ENCODE measurements around the gene PEX11G.
"Not testable (repeated sequence)": the region's sequence is repeated elsewhere in the genome, so short reads cannot be mapped to it uniquely, and the experiment has no call there.

Gene PEX11G

DNA sequence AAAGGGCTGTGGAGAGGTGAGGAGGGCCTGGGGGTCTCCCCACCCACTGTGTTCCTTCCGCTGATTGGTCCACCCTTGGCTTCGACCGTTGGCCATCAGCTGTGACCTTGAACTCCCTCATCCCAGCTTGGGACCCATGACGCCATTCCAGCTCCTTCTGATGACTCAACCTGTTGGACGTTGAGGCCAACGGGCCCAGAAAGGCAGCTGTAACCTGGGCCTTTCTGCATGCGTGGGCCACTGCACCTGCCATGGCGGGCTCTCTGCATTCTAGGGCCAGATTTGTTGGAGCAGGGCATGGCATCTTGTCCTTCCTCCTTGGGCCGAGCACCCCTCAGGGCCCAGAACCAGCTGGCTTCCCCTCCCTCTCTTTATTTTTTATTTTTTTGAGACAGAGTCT is 30.2 kb downstream of the PEX11G start:
- no peaks in the 10 kb centered on the region for H3K4me1 Mint-ChIP-seq (ENCODE audit: low read depth)
- peaks cover 100% of the 10 kb centered on the region for H3K36me3 Mint-ChIP-seq (ENCODE audit: low read depth)
- no peak overlapping the region for H3K4me3 Mint-ChIP-seq
- no peaks in the 10 kb centered on the region for H3K27me3 Mint-ChIP-seq
- intact Hi-C loops (cut with micrococcal nuclease) = no loop called here
- H3K9me3 Mint-ChIP-seq = no peaks in the 10 kb centered on the region
- H3K27ac Mint-ChIP-seq = no peak overlapping the region

DNA sequence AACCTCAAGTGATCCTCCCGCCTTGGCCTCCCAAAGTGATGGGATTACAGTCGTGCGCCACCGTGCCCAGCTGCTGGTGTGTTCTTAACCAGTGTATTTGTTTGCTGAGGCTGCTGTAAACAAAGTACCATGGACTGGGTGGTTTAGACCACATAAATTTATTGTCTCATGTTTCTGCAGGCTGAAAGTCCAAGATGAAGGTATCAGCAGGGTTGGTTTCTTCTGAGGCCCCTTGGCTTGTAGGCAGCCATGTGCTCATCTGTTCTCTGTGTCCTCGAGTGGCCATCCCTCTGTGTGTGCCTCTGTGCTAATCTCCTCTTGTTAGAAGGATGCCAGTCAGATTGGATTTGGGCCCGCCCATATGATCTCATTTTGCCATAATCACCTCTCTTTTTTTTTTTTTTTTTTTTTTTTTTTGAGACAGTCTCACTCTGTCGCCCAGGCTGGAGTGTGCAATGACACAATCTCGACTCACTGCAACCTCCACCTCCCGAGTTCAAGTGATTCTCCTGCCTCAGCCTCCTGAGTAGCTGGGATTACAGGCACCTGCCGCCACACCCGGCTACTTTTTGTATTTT is 31.8 kb downstream of the PEX11G start:
- Mint-ChIP-seq H3K27ac (no peak overlapping the region), H3K27me3 (no peaks in the 10 kb centered on the region), H3K4me3 (no peak overlapping the region), H3K4me1 (ENCODE audit: low read depth) (no peaks in the 10 kb centered on the region), H3K9me3 (no peaks in the 10 kb centered on the region), H3K36me3 (ENCODE audit: low read depth) (peaks cover 100% of the 10 kb centered on the region)
- intact Hi-C loops (cut with micrococcal nuclease) = no loop called here

DNA sequence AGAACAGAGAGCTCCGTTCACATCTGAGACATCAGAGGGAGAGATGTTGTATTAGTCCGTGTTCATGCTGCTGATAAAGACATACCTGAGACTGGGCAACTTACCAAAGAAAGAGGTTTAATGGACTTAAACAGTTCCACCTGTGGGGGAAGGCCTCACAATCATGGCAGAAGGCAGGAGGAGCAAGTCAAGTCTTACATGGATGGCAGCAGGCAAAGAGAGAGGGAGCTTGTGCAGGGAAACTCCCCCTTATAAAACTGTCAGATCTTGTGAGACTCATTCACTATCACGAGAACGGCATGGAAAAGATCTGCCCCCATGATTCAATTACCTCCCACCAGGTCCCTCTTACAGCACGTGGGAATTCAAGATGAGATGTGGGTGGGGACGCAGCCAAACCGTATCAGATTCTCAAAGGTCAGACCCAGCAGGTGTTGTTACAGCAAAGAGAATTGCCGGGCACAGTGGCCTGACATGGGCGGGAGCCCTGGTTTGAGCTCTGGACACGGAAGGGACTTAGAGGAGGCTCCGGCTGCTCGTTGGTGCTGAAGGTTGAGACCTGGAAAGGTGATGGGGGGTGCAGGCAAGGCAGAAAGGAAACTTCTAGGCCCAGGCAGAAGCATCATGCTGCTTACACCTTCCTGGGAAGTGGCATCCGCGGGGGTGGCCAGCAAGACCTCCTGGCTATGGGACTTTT is 33.1 kb downstream of the PEX11G start:
- Mint-ChIP-seq H3K27ac (no peak overlapping the region), H3K4me1 (ENCODE audit: low read depth) (no peaks in the 10 kb centered on the region), H3K4me3 (no peak overlapping the region), H3K27me3 (no peaks in the 10 kb centered on the region), H3K9me3 (peaks cover 5% of the 10 kb centered on the region), H3K36me3 (ENCODE audit: low read depth) (peaks cover 100% of the 10 kb centered on the region)
- intact Hi-C loops (cut with micrococcal nuclease) = no loop called here

DNA sequence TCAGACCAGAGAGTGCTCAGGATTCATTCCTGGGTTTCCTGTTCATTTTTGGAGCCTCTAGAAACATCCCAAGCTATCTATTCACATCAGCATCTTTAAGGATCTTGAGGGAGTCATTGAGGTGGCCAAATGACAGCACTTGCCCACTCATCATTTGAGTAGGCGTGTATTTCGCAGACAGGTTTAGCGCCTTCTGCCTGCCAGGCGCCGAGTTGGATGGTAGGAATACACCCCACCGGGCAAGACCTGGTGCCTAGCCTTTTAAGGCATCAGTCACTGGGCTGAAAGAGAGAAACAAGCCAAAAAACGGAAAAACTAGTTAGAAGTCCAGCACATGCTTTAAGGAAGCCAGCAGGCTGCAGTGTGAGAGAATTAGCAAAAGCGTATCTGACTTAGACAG is 33.8 kb downstream of the PEX11G start:
- Mint-ChIP-seq H3K36me3 (ENCODE audit: low read depth) (peaks cover 100% of the 10 kb centered on the region), H3K9me3 (peaks cover 13% of the 10 kb centered on the region), H3K4me1 (ENCODE audit: low read depth) (no peaks in the 10 kb centered on the region), H3K4me3 (no peak overlapping the region), H3K27ac (no peak overlapping the region), H3K27me3 (no peaks in the 10 kb centered on the region)
- intact Hi-C loops (cut with micrococcal nuclease) = no loop called here

DNA sequence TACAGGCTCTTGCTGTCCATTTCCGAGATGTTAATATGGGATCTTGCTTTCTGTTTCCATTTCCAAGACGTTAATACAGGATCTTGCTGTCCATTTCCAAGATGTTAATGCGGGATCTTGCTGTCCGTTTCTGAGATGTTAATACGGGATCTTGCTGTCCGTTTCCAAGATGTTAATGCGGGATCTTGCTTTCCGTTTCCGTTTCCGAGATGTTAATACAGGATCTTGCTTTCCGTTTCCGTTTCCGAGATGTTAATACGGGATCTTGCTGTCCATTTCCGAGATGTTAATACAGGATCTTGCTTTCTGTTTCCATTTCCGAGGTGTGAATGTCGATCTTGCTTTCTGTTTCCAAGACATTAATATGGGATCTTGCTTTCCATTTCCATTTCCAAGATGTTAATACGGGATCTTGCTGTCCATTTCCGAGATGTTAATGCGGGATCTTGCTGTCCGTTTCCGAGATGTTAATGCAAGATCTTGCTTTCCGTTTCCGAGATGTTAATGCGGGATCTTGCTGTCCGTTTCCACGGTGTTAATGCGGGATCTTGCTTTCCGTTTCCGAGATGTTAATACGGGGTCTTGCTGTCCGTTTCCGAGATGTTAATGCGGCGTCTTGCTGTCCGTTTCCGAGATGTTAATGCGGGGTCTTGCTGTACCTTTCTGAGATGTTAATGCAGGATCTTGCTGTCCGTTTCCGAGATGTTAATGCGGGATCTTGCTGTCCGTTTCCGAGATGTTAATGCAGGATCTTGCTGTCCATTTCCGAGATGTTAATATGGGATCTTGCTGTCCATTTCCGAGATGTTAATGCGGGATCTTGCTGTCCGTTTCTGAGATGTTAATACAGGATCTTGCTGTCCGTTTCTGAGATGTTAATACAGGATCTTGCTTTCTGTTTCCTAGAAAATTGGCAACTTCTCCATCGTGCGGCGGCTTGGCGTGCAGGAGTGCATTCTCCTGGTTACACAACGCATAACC is 38.3 kb downstream of the PEX11G start:
- Mint-ChIP-seq H3K4me3 (no peak overlapping the region), H3K27ac (no peak overlapping the region), H3K4me1 (ENCODE audit: low read depth) (no peaks in the 10 kb centered on the region), H3K27me3 (no peaks in the 10 kb centered on the region), H3K36me3 (ENCODE audit: low read depth) (peaks cover 100% of the 10 kb centered on the region), H3K9me3 (peaks cover 15% of the 10 kb centered on the region)
- intact Hi-C loops (cut with micrococcal nuclease) = no loop called here

DNA sequence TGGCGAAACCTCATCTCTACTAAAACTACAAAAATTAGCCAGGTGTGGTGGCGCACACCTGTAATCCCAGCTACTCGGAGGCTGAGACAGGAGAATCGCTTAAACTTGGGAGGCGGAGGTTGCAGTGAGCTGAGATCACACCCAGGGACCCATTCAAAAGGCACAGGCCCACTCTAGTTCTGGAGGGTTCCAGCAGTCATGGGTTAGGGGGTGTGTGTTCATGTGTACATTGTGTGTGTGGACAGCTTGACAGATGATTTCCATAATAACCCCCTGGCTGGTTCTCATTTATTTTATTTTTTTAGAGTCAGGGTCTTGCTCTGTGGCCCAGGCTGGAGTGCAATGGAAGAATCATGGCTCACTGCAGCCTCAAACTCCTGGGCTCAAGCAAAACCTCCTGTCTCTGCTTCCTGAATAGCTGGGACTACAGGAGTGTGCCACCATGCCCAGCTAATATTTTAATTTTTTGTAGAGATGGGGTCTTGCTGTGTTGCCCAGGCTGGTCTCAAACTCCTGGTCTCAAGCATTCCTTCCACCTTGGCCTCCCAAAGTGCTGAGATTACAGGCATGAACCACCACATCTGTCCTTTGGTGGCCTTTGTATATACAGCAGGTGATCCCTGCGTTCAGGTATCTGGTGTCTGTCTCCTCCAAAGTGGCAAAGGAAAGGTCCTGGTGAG is 39.3 kb downstream of the PEX11G start:
- intact Hi-C loops (cut with micrococcal nuclease); H3K27ac Mint-ChIP-seq; H3K27me3 Mint-ChIP-seq; H3K4me1 Mint-ChIP-seq (ENCODE audit: low read depth); H3K4me3 Mint-ChIP-seq: not testable (repeated sequence)
- H3K9me3 Mint-ChIP-seq = peaks cover 15% of the 10 kb centered on the region
- H3K36me3 Mint-ChIP-seq (ENCODE audit: low read depth) = peaks cover 100% of the 10 kb centered on the region

DNA sequence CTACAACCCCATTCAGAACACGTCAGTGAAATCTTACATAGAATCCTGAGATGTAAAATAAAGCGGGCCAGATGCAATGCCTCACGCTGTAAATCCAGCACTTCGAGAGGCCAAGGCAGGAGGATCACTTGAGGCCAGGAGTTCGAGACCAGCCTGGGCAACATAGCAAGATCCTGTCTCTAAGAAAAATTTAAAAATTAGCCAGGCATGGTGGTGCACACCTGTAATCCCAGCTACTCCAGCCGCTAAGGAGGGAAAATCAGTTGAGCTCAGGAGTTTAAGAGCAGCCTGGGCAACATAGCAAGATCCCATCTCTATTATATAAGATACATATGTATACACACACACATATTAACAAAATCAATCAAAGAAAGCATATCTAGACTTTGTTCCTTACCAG is 41.2 kb downstream of the PEX11G start:
- intact Hi-C loops (cut with micrococcal nuclease) = no loop called here
- H3K36me3 Mint-ChIP-seq (ENCODE audit: low read depth) = peaks cover 100% of the 10 kb centered on the region
- no peaks in the 10 kb centered on the region for H3K4me1 Mint-ChIP-seq (ENCODE audit: low read depth)
- H3K27me3 Mint-ChIP-seq = no peaks in the 10 kb centered on the region
- peaks cover 15% of the 10 kb centered on the region for H3K9me3 Mint-ChIP-seq
- H3K4me3 Mint-ChIP-seq = no peak overlapping the region
- H3K27ac Mint-ChIP-seq = no peak overlapping the region

DNA sequence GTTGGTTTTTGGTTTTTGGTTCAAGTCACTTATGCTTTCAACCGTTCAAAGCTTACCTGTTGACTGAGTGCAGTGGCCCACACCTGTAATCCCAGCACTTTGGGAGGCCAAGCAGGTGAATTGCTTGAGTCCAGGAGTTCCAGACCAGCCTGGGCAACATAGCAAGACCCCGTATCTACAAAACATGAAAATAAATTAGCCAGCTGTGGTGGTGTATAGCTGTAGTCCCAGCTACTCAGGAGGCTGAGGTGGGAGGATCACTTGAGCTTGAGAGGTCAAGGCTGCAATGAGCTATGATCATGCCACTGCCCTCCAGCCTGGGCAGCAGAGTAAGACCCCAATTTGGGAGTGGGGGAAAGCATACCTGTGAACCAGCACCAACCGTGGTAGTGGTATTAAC is 43.7 kb downstream of the PEX11G start:
- no peak overlapping the region for H3K27ac Mint-ChIP-seq
- no peaks in the 10 kb centered on the region for H3K27me3 Mint-ChIP-seq
- H3K36me3 Mint-ChIP-seq (ENCODE audit: low read depth) = peaks cover 100% of the 10 kb centered on the region
- peaks cover 4% of the 10 kb centered on the region for H3K9me3 Mint-ChIP-seq
- intact Hi-C loops (cut with micrococcal nuclease) = no loop called here
- H3K4me3 Mint-ChIP-seq = no peak overlapping the region
- H3K4me1 Mint-ChIP-seq (ENCODE audit: low read depth) = no peaks in the 10 kb centered on the region

DNA sequence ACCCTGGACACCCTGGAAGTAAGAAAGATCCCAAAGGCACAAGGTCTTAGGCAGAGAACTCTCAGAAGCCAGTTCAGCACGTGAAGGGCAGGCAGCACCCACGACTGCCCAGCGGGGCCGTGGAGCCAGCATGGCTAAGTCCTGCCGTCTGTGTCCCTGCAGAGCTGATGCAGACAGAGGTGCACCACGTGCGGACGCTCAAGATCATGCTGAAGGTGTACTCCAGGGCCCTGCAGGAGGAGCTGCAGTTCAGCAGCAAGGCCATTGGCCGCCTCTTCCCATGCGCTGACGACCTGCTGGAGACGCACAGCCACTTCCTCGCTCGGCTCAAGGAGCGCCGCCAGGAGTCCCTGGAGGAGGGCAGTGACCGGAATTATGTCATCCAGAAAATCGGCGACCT is 44.8 kb downstream of the PEX11G start:
- no peak overlapping the region for H3K27ac Mint-ChIP-seq
- intact Hi-C loops (cut with micrococcal nuclease) = no loop called here
- H3K9me3 Mint-ChIP-seq = no peaks in the 10 kb centered on the region
- no peak overlapping the region for H3K4me3 Mint-ChIP-seq
- no peaks in the 10 kb centered on the region for H3K4me1 Mint-ChIP-seq (ENCODE audit: low read depth)
- no peaks in the 10 kb centered on the region for H3K27me3 Mint-ChIP-seq
- H3K36me3 Mint-ChIP-seq (ENCODE audit: low read depth) = peaks cover 98% of the 10 kb centered on the region

DNA sequence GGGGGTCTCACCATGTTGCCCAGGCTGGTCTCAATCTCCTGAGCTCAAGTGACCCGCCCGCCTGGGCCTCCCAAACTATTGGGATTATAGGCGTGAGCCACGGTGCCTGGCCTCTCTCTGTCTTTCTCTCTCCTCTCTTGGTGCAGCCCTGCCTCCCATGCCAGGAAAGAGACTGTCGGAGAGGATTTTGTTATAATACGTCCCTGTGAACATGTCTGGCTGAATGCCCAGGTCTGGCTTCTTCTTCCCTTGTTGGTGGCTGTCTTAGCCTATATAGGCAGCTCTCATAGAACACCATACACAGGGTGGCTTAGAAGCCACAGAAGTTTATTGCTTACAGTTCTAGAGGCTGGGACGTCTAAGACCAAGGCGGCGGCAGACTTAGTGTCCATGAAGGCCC is 46.4 kb downstream of the PEX11G start:
- Mint-ChIP-seq H3K9me3 (no peaks in the 10 kb centered on the region), H3K27ac (no peak overlapping the region), H3K4me3 (no peak overlapping the region), H3K4me1 (ENCODE audit: low read depth) (no peaks in the 10 kb centered on the region), H3K36me3 (ENCODE audit: low read depth) (peaks cover 90% of the 10 kb centered on the region), H3K27me3 (no peaks in the 10 kb centered on the region)
- intact Hi-C loops (cut with micrococcal nuclease) = no loop called here

DNA sequence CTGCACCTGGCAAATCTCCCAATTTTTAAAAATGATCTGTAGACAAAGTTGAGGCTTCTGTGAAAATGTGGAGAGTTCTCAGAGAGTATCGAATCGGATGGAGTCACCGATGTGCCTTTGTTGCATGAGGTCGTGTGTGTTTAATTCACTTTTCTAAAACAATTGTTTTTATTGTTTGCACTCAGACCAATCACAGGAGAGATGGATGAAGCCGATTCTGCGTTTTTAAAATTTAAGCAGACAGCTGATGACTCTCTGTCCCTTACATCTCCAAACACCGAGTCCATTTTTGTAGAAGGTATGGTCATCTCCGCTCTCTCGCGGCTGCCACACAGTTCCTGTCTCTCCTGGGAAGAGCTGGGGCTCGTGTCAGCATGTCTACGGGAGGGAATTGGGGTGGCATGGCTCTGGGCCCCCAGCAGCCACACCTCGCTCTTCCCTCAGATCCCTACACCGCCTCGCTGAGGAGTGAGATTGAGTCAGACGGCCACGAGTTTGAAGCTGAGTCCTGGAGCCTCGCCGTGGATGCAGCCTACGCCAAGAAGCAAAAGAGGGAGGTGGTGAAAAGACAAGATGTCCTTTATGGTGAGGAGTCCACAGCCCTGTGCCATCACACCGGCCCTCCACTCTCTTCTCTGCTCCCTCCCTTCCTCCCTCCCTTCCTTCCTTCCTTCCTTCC is 47.2 kb downstream of the PEX11G start:
- Mint-ChIP-seq H3K4me3 (no peak overlapping the region), H3K9me3 (no peaks in the 10 kb centered on the region)
- intact Hi-C loops (cut with micrococcal nuclease) = no loop called here

DNA sequence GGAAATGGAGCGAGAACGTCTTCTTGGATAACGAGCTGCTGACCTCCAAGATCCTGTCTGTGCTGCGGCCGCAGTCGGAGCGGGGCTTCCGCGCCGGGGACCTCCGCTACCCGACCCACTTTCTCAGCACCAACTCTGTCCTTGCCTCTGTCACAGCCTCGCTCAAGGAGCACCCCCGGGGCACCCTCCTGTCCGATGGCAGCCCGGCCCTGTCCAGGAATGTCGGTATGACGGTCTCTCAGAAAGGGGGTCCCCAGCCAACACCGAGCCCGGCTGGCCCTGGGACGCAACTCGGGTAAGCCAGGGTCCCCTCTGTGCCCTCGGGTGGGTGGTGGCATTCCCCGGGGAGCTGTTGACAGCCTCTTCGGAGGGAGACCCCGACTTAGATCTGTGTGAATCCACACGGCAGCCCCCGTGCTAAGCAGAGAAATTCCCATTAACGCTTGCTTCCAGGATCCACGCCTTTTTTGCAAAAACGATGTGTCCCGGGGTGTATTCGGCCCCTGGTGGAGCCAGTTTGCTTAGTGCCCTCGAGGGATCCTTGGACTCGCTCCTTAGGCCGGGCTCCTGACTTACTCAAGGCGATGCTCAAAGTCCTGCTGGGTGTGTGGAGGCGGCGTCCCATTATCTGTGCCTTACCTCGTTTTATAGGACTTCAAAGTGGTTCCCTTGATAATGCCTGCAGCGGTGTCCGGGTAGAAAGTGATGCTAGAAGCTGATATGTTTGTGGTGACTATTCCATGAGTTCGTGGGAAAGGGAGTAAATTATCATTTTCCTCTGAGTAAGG is 48.5 kb downstream of the PEX11G start:
- H3K27ac Mint-ChIP-seq = no peak overlapping the region
- no peak overlapping the region for H3K4me3 Mint-ChIP-seq
- no peaks in the 10 kb centered on the region for H3K9me3 Mint-ChIP-seq
- H3K36me3 Mint-ChIP-seq (ENCODE audit: low read depth) = peaks cover 90% of the 10 kb centered on the region
- intact Hi-C loops (cut with micrococcal nuclease) = no loop called here
- H3K27me3 Mint-ChIP-seq = no peaks in the 10 kb centered on the region
- H3K4me1 Mint-ChIP-seq (ENCODE audit: low read depth) = no peaks in the 10 kb centered on the region

More for the DNA sequence above, 47.2 kb downstream of the PEX11G start:
- Mint-ChIP-seq H3K27me3 (no peaks in the 10 kb centered on the region), H3K36me3 (ENCODE audit: low read depth) (peaks cover 90% of the 10 kb centered on the region), H3K27ac (no peak overlapping the region), H3K4me1 (ENCODE audit: low read depth) (no peaks in the 10 kb centered on the region)

DNA sequence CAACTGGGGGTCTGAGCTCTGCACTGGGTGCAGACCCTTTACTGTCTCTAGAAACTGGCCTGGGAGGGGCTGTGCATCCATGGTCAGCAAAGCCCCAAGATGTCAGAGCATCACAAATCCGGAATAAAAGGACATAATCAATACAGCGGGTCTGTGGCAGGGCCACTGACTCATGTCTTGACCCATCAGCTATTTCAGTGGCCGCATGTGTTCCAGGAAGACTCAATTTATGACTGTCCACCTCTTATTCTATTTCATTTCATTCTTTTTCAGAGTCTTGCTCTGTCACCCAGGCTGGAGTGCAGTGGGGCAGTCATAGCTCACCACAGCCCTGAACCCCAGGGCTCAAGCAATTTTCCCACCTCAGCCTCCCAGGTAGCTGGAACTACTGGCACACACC is 53.2 kb downstream of the PEX11G start:
- Mint-ChIP-seq H3K9me3 (no peaks in the 10 kb centered on the region), H3K4me3 (no peak overlapping the region), H3K36me3 (ENCODE audit: low read depth) (peaks cover 74% of the 10 kb centered on the region), H3K27ac (peak overlapping the region; percentile 21), H3K27me3 (no peaks in the 10 kb centered on the region), H3K4me1 (ENCODE audit: low read depth) (peaks cover 4% of the 10 kb centered on the region)
- intact Hi-C loops (cut with micrococcal nuclease) = no loop called here
